ENCODE results near the gene SLC7A6. TPM values are rescaled to one million over a fixed set of nuclear protein-coding genes. Genes with fewer than 3 reads are reported as not detected.

SLC7A6 gene
- total and polyA plus RNA-seq, 2 of the 13 experiments (the other 11 are each of a cell fraction or from before 2014, with no cell fraction given), result 35.8 to 70.8 TPM

- TF ChIP-seq, protein P1, sequence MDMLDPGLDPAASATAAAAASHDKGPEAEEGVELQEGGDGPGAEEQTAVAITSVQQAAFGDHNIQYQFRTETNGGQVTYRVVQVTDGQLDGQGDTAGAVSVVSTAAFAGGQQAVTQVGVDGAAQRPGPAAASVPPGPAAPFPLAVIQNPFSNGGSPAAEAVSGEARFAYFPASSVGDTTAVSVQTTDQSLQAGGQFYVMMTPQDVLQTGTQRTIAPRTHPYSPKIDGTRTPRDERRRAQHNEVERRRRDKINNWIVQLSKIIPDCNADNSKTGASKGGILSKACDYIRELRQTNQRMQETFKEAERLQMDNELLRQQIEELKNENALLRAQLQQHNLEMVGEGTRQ (IDR thresholded peaks at IDR 0.05; ENCODE audit: low read depth, low read length), result no peak
- TF ChIP-seq, protein P1 (CRISPR knock-in tag; IDR thresholded peaks at IDR 0.05; ENCODE audit: borderline replicate concordance), result no peak
- no peak for TF ChIP-seq KLF13 (CRISPR knock-in tag; IDR thresholded peaks at IDR 0.05)
- peak; percentile 80; the same call in 1 of the 2 replicates for TF ChIP-seq RFXANK (CRISPR knock-in tag; IDR thresholded peaks at IDR 0.05)
- TF ChIP-seq, protein P2, sequence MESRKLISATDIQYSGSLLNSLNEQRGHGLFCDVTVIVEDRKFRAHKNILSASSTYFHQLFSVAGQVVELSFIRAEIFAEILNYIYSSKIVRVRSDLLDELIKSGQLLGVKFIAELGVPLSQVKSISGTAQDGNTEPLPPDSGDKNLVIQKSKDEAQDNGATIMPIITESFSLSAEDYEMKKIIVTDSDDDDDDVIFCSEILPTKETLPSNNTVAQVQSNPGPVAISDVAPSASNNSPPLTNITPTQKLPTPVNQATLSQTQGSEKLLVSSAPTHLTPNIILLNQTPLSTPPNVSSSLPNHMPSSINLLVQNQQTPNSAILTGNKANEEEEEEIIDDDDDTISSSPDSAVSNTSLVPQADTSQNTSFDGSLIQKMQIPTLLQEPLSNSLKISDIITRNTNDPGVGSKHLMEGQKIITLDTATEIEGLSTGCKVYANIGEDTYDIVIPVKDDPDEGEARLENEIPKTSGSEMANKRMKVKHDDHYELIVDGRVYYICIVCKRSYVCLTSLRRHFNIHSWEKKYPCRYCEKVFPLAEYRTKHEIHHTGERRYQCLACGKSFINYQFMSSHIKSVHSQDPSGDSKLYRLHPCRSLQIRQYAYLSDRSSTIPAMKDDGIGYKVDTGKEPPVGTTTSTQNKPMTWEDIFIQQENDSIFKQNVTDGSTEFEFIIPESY (CRISPR knock-in tag; IDR thresholded peaks at IDR 0.05), result peak; percentile 78; the same call in 1 of the 2 replicates
- no peak for TF ChIP-seq NBN (conservative IDR thresholded peaks at IDR 0.05)
- TF ChIP-seq ZKSCAN5 (CRISPR knock-in tag; IDR thresholded peaks at IDR 0.05), result no peak
- peak; percentile 41; the same call in 1 of the 2 replicates for TF ChIP-seq GATAD1 (CRISPR knock-in tag; IDR thresholded peaks at IDR 0.05)
- TF ChIP-seq, protein P3, sequence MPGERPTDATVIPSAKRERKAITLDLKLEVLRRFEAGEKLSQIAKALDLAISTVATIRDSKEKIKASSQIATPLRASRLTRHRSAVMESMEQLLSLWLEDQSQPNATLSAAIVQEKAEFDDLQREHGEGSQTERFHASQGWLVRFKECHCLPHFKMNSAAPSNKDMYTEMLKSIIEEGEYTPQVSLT (CRISPR knock-in tag; IDR thresholded peaks at IDR 0.05; ENCODE audit: borderline replicate concordance, low read depth), result no peak
- TF ChIP-seq HDAC1 (CRISPR knock-in tag; IDR thresholded peaks at IDR 0.05), result peak; percentile 95
- no peak for TF ChIP-seq ZNF678 (CRISPR knock-in tag; IDR thresholded peaks at IDR 0.05)
- peak; percentile 71; the same call in 1 of the 2 replicates for TF ChIP-seq NKX3-1 (CRISPR knock-in tag; IDR thresholded peaks at IDR 0.05)
- TF ChIP-seq ISX (CRISPR knock-in tag; conservative IDR thresholded peaks at IDR 0.05), result no peak
- TF ChIP-seq RARA (CRISPR knock-in tag; IDR thresholded peaks at IDR 0.05), result peak; percentile 54; the same call in 1 of the 2 replicates
- TF ChIP-seq KAT7 (CRISPR knock-in tag; IDR thresholded peaks at IDR 0.05; ENCODE audit: borderline replicate concordance), result 0 out of 2 replicates have a peak, but pooled peaks have one; percentile 26
- TF ChIP-seq ATF5 (CRISPR knock-in tag; IDR thresholded peaks at IDR 0.05; ENCODE audit: low read depth), result no peak
- TF ChIP-seq, protein P4, sequence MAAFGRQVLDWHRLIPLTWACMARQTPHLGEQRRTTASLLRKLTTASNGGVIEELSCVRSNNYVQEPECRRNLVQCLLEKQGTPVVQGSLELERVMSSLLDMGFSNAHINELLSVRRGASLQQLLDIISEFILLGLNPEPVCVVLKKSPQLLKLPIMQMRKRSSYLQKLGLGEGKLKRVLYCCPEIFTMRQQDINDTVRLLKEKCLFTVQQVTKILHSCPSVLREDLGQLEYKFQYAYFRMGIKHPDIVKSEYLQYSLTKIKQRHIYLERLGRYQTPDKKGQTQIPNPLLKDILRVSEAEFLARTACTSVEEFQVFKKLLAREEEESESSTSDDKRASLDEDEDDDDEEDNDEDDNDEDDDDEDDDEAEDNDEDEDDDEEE (CRISPR knock-in tag; IDR thresholded peaks at IDR 0.05), result no peak
- peak; percentile 60; the same call in 1 of the 2 replicates for TF ChIP-seq ZNF614 (CRISPR knock-in tag; IDR thresholded peaks at IDR 0.05; ENCODE audit: borderline replicate concordance)
- TF ChIP-seq ZNF317 (CRISPR knock-in tag; IDR thresholded peaks at IDR 0.05), result no peak; the same call in 1 of the 2 replicates
- peak; percentile 81; the same call in 1 of the 2 replicates for TF ChIP-seq MLX (CRISPR knock-in tag; IDR thresholded peaks at IDR 0.05)
- peak; percentile 56 for TF ChIP-seq BCL3 (CRISPR knock-in tag; IDR thresholded peaks at IDR 0.05)
- peak; percentile 94 for TF ChIP-seq ZSCAN31 (CRISPR knock-in tag; IDR thresholded peaks at IDR 0.05; ENCODE audit: low read depth)
Observed at GRCh38 chr16:68237243-68238028, 26.9 kb upstream of the SLC7A6 start (continued).
